HG02973 (cell line): ENCODE results near the gene SNTG2.
"Not testable (repeated sequence)": the region's sequence is repeated elsewhere in the genome, so short reads cannot be mapped to it uniquely, and the experiment has no call there.

Source experiments
- ATAC-seq: cut with Tn5 transposase; IDR thresholded peaks from one replicate; pipeline ENCODE4 v1.9.1; 2021; ENCODE audit warnings: moderate library complexity; ENCODE audit not compliant: unreplicated experiment

Gene SNTG2

GRCh38 chr2:1170241-1170640 lies 219.6 kb downstream of the SNTG2 start:
- ATAC-seq, result no peak

GRCh38 chr2:1170711-1171110 lies 220.1 kb downstream of the SNTG2 start:
- ATAC-seq, result no peak

GRCh38 chr2:1173528-1173927 lies 222.9 kb downstream of the SNTG2 start:
- ATAC-seq, result no peak

DNA sequence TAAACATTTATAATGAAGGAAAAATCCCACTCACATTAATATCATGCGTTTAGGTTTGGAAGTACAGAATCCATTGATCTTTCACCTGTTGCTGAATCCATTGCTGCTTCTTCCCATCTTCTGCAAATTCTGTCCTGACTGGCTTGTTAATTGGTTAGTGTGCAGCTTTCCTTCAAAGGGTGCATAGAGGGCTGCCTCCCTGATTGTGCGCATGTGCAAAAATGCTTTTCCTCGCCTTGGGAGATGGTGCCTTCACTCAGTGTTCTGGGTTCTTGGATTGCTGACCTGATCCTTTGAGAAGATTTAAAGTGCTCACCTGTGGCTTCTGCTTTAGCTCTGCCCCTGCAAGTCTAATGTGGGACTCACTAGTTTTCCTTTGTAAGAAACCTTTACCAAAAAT lies 231.2 kb downstream of the SNTG2 start:
- ATAC-seq, result no peak

DNA sequence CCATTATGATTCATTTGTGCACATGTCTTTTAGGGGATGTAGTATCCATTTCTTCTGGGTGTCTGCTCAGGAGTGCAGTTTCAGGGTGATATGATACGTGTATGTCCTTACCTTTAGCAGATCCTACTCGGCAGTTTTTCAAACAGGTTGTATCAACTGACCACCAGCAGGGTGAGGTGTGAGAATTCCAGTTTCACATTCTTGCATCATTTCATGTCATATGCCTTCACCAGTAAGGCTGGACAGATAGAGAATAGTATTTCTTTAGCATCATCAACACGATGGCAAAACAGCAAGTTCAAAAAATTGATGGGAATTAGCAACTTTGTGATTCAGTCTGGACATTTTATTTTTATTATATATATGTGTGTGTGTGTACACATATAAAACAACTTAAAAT lies 232.7 kb downstream of the SNTG2 start:
- no peak for ATAC-seq

DNA sequence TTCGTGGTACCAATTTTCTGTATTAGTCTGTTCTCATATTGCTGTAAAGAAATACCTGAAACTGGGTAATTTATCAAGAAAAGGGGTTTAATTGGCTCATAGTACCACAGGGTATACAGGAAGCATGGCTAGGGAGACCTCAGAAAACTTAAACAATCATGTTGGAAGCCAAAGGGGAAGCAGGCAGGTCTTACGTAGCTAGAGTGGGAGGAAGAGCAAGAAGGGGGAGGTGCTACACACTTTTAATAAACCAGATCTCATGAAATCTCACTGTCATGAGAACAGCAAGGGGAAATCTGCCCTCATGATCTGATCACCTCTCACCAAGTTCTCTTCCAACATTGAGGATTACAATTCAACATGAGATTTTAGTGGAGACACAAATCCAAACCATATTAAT lies 235.8 kb downstream of the SNTG2 start:
- no peak for ATAC-seq

- no peak for ATAC-seq
These were observed 236.5 kb downstream of the SNTG2 start for GRCh38 chr2:1187189-1187588.

GRCh38 chr2:1192121-1192520 lies 241.5 kb downstream of the SNTG2 start:
- ATAC-seq, result no peak

DNA sequence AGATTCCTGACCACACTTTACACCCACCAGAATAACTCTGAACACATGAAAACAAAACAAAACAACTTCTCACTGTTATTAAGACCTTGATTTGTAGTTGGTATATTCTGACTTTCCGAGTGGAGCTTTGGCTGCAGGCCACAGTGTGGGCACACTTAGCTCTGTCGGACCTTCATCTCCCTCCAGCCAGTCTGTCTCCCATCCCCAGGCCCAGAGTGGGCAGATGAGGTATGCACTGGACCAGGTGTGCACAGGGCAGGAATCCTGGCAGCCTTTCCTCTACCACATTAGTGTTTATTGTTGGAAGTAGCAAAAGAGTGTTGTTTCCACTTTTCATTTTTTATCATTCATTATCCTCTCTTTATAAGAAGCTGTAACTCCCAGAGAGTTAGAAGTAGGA lies 243.2 kb downstream of the SNTG2 start:
- no peak for ATAC-seq

GRCh38 chr2:1203772-1204171 lies 253.1 kb downstream of the SNTG2 start:
- ATAC-seq, result no peak

GRCh38 chr2:1205853-1206252 lies 255.2 kb downstream of the SNTG2 start:
- no peak for ATAC-seq

GRCh38 chr2:1207962-1208510 lies 257.4 kb downstream of the SNTG2 start:
- ATAC-seq, result no peak

- no peak for ATAC-seq
These were observed 257.9 kb downstream of the SNTG2 start for GRCh38 chr2:1208522-1208921.

DNA sequence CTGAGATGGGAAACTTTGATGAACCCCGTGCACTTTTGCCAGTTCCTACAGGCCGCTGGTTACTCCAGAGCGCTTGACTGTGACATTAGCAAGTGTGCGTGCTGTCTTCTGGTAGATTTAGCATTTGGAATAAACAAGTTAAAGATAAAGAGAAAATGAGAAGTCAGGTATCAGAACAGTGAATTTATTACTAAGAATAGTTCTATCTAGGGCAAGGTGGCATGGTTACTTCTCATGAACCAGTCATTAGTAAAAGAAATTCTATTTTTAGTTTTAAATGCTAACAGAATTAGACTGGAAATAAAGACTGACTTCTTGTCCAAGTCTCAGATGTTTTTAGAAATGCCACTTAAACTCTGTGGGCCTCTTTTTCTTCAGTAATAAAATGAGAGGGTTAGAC lies 258.6 kb downstream of the SNTG2 start:
- ATAC-seq, result no peak

GRCh38 chr2:1209761-1210160 lies 259.1 kb downstream of the SNTG2 start:
- ATAC-seq, result no peak

GRCh38 chr2:1210352-1210751 lies 259.7 kb downstream of the SNTG2 start:
- ATAC-seq, result no peak

DNA sequence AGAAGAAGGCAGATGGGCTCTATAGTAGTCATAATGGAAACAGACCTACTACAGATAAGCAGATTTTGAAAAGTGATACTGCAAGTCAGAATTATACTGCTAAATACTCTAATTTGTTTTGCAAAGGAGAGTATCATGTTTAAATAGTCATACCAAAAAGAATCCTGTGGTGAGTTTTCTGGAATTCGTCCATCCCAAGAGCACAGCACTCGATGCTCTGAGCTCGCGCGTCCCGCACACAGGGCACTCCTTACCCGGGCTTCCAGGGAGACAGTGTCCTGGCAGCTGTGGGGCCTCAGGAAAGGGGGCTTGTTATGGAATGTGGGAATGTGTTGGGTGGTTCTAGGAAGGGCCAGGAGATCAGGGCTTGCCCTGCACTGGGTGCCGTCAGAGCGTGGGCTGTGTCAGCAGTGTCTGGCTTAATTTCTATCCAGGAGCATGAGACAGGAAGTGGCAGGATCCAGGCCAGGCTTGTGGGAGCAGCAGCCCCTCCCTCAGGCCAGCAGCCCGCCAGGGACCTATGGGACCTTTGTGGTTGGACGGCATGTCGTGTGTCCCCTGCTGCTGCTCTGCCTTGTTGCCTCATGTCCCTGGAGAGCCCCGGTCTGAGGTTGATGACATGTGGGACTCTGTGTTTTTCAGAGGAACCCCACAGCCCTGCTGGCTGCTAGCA lies 269.4 kb downstream of the SNTG2 start:
- ATAC-seq, result no peak

- no peak for ATAC-seq
These were observed 271.4 kb downstream of the SNTG2 start for GRCh38 chr2:1222056-1222455.

- ATAC-seq, result no peak
These were observed 273.1 kb downstream of the SNTG2 start for GRCh38 chr2:1223791-1224190.

- no peak for ATAC-seq
These were observed 274.3 kb downstream of the SNTG2 start for GRCh38 chr2:1224901-1225300.

- ATAC-seq, result no peak
These were observed 276.1 kb downstream of the SNTG2 start for GRCh38 chr2:1226766-1227165.

- ATAC-seq, result no peak
These were observed 276.7 kb downstream of the SNTG2 start for GRCh38 chr2:1227274-1227900.

GRCh38 chr2:1229596-1229995 lies 278.9 kb downstream of the SNTG2 start:
- ATAC-seq, result not testable (repeated sequence)
